ENCODE results near the gene DAPK1. TPM values are rescaled to one million over a fixed set of nuclear protein-coding genes. Genes with fewer than 3 reads are reported as not detected.

DAPK1 gene
- total and polyA plus RNA-seq, 10 of the 15 experiments (the other 5 are each of a cell fraction or from before 2014, with no cell fraction given) = 8.2 to 94.7 (median 51.6) TPM

DNA sequence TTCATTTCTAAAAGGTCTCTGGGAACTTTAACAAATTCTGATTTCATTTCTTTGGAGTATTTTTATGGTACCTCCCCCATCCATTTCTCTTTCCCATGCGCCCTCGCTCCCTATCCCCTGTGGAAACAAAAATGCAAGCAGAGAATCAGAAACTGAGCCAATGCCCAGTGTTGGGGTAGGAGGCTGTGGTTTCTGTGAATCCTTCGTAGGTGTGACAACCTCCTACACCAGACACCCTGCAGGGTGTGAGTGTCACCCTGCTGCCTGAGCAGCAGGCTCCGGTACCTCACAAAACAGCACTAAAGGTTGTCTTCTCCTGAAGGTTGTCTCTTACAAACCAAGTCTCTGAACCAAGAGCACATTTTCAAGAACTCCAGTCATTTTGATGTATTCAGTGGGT lies 124.4 kb downstream of the DAPK1 start:
- POLR2A ChIA-PET = no interaction called here
- no TSS peak for BruUV-seq (replicated peaks)
- Histone ChIP-seq H4K20me1 (ENCODE audit: control insufficient read depth, insufficient read depth) (no peaks in the 10 kb centered on the region), H3K4me1 (ENCODE audit: control insufficient read depth, insufficient read depth, low read length) (no peaks in the 10 kb centered on the region), H3K9me3 (replicated peaks; ENCODE audit: control insufficient read depth, insufficient read depth, low read length) (no peaks in the 10 kb centered on the region), H3K4me2 (ENCODE audit: control insufficient read depth, insufficient read depth) (no peak overlapping the region), H3K79me2 (ENCODE audit: control insufficient read depth, insufficient read depth, low read length) (no peaks in the 10 kb centered on the region), H3K27me3 (replicated peaks in 1 of 2; ENCODE audit: control insufficient read depth in 2 of 2, insufficient read depth in 2 of 2, low read length in 1 of 2) (no peaks in the 10 kb centered on the region), H3K9ac (ENCODE audit: control insufficient read depth, insufficient read depth, low read length) (no peak overlapping the region), H3K27ac (ENCODE audit: control insufficient read depth, insufficient read depth) (no peak overlapping the region), H3K36me3 (ENCODE audit: control insufficient read depth in 2 of 2, insufficient read depth in 2 of 2, low read length in 1 of 2) (peaks cover 0 to 9% of the 10 kb centered on the region in 2 experiments; a peak in 3 of 4 replicates), H3K4me3 (no peak overlapping the region), H2AFZ (ENCODE audit: control insufficient read depth, low read depth, low read length) (no peak overlapping the region)
- RAD21 ChIA-PET (ENCODE audit: unreplicated experiment) = no interaction called here
- TF ChIP-seq EZH2 (IDR thresholded peaks at IDR 0.05; ENCODE audit: borderline replicate concordance, control insufficient read depth, low read depth, low read length) (no peak), RUNX3 (IDR thresholded peaks at IDR 0.05; ENCODE audit: low read length) (peak; percentile 11; the same call in 1 of the 2 replicates), SMAD1 (IDR thresholded peaks at IDR 0.05; ENCODE audit: low read depth, partially characterized antibody) (no peak)
- no peak for FAIRE-seq
- no peak for DNase-seq (ENCODE audit: low read depth, low spot score)
- intact Hi-C loops (cut with micrococcal nuclease; ENCODE audit: unreplicated experiment) (no loop called here), in situ Hi-C loops (cut with MboI) (no loop called here)
- CTCF ChIA-PET = no interaction called here
- no peak for ATAC-seq
- SMC1A ChIA-PET (ENCODE audit: uncharacterized antibody, unreplicated experiment) = no interaction called here
- 98% methylated on average over 4 of the region's 4 CpGs for WGBS (ENCODE audit: insufficient coverage, insufficient replicate concordance, low lambda C conversion rate, missing lambda C conversion rate)

DNA sequence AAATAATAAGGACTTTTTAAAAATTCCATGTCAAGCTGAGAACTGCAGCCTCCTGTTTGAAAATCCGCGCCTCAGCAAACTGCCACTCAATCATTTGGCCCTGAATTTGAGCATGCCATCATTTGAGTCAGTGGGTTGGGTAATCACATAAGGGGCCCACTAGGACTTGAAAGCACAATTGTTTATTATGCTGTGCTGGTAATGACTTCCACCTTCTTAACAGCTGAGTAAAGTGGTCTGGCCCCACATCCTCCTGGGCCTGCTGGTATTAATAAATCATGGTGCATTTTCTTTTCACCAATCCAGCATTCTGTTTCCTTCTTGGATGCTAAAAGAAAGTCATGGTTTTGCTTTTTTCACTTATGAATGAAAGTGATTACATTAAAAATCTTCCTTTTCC lies 125.3 kb downstream of the DAPK1 start:
- Histone ChIP-seq H3K79me2 (ENCODE audit: control insufficient read depth, insufficient read depth, low read length) (no peaks in the 10 kb centered on the region), H3K9me3 (replicated peaks; ENCODE audit: control insufficient read depth, insufficient read depth, low read length) (no peaks in the 10 kb centered on the region), H3K27ac (ENCODE audit: control insufficient read depth, insufficient read depth) (no peak overlapping the region), H3K4me1 (ENCODE audit: control insufficient read depth, insufficient read depth, low read length) (no peaks in the 10 kb centered on the region), H3K27me3 (replicated peaks in 1 of 2; ENCODE audit: control insufficient read depth in 2 of 2, insufficient read depth in 2 of 2, low read length in 1 of 2) (no peaks in the 10 kb centered on the region), H3K4me3 (no peak overlapping the region), H3K9ac (ENCODE audit: control insufficient read depth, insufficient read depth, low read length) (no peak overlapping the region), H3K4me2 (ENCODE audit: control insufficient read depth, insufficient read depth) (no peak overlapping the region), H2AFZ (ENCODE audit: control insufficient read depth, low read depth, low read length) (no peak overlapping the region), H3K36me3 (ENCODE audit: control insufficient read depth in 2 of 2, insufficient read depth in 2 of 2, low read length in 1 of 2) (peaks cover 0 to 7% of the 10 kb centered on the region in 2 experiments; a peak in 3 of 4 replicates), H4K20me1 (ENCODE audit: control insufficient read depth, insufficient read depth) (no peaks in the 10 kb centered on the region)
- 95% methylated on average over 2 of the region's 2 CpGs for WGBS (ENCODE audit: insufficient coverage, insufficient replicate concordance, low lambda C conversion rate, missing lambda C conversion rate)
- TF ChIP-seq, protein P1, sequence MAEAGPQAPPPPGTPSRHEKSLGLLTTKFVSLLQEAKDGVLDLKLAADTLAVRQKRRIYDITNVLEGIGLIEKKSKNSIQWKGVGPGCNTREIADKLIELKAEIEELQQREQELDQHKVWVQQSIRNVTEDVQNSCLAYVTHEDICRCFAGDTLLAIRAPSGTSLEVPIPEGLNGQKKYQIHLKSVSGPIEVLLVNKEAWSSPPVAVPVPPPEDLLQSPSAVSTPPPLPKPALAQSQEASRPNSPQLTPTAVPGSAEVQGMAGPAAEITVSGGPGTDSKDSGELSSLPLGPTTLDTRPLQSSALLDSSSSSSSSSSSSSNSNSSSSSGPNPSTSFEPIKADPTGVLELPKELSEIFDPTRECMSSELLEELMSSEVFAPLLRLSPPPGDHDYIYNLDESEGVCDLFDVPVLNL (IDR thresholded peaks at IDR 0.05; ENCODE audit: low read depth, low read length) = no peak
- TF ChIP-seq POLR2A (IDR thresholded peaks at IDR 0.05; ENCODE audit: low read depth, low read length) (no peak), PML (IDR thresholded peaks at IDR 0.05; ENCODE audit: low read length) (no peak), NFYA (IDR thresholded peaks at IDR 0.05; ENCODE audit: borderline replicate concordance, low read depth, low read length) (no peak), STAT3 (IDR thresholded peaks at IDR 0.05; ENCODE audit: low read depth, low read length) (no peak), ZNF207 (IDR thresholded peaks at IDR 0.05; ENCODE audit: borderline replicate concordance) (no peak), ETV6 (conservative IDR thresholded peaks at IDR 0.05 in 1 of 2, IDR thresholded peaks at IDR 0.05 in 1 of 2; ENCODE audit: borderline replicate concordance in 1 of 2, low read depth in 1 of 2) (no peak), TCF7 (IDR thresholded peaks at IDR 0.05; ENCODE audit: borderline replicate concordance) (no peak), ATF7 (IDR thresholded peaks at IDR 0.05; ENCODE audit: low read depth) (no peak), ESRRA (IDR thresholded peaks at IDR 0.05; ENCODE audit: low read length) (no peak)
- ATAC-seq (no peak), FAIRE-seq (no peak), DNase-seq (ENCODE audit: low read depth, low spot score) (no peak)
- no TSS peak for BruUV-seq (replicated peaks)
- ChIA-PET RAD21 (ENCODE audit: unreplicated experiment) (no interaction called here), POLR2A (interaction anchor here (1.0 kb wide), 1 partner anchor 9 kb away, joined by 3 read pairs; no protein-coding TSS in a partner anchor), CTCF (interaction anchor here (0.8 to 1.7 kb wide), 2 partner anchors 61 to 62 kb away, joined by 3 to 4 read pairs; no protein-coding TSS in a partner anchor), SMC1A (ENCODE audit: uncharacterized antibody, unreplicated experiment) (interaction anchor here (1.1 kb wide), 1 partner anchor 14 kb away, joined by 3 read pairs; no protein-coding TSS in a partner anchor)
- in situ Hi-C loops (cut with MboI) = no loop called here
- intact Hi-C loops (cut with micrococcal nuclease; ENCODE audit: unreplicated experiment) = no loop called here
